HG02623 (cell line): ENCODE data around the gene SMIM44.
"Not testable (repeated sequence)": the region's sequence is repeated elsewhere in the genome, so short reads cannot be mapped to it uniquely, and the experiment has no call there.

ENCODE experiments used
- ATAC-seq: cut with Tn5 transposase; IDR thresholded peaks from one replicate; pipeline ENCODE4 v1.9.1; 2021; ENCODE audit warnings: moderate library complexity; ENCODE audit not compliant: unreplicated experiment

Gene SMIM44

GRCh38 chr19:3518255-3518654 is 35.0 kb upstream of the SMIM44 start:
- no peak for ATAC-seq

GRCh38 chr19:3517638-3518037 is 34.4 kb upstream of the SMIM44 start:
- ATAC-seq: no peak

- ATAC-seq: no peak
These were observed 33.5 kb upstream of the SMIM44 start for GRCh38 chr19:3516675-3517207.

GRCh38 chr19:3515891-3516422 is 32.7 kb upstream of the SMIM44 start:
- no peak for ATAC-seq

- no peak for ATAC-seq
These were observed 31.7 kb upstream of the SMIM44 start for GRCh38 chr19:3514930-3515329.

- no peak for ATAC-seq
These were observed 30.2 kb upstream of the SMIM44 start for GRCh38 chr19:3513229-3514140.

GRCh38 chr19:3512562-3513228 is 29.5 kb upstream of the SMIM44 start:
- no peak for ATAC-seq

- ATAC-seq: no peak
These were observed 28.4 kb upstream of the SMIM44 start for GRCh38 chr19:3511506-3512251.

GRCh38 chr19:3510727-3511126 is 27.5 kb upstream of the SMIM44 start:
- no peak for ATAC-seq

GRCh38 chr19:3509566-3509989 is 26.3 kb upstream of the SMIM44 start:
- no peak for ATAC-seq

GRCh38 chr19:3508771-3509535 is 25.7 kb upstream of the SMIM44 start:
- ATAC-seq: no peak

- not testable (repeated sequence) for ATAC-seq
These were observed 24.9 kb upstream of the SMIM44 start for GRCh38 chr19:3508121-3508661.

GRCh38 chr19:3507371-3508120 is 24.3 kb upstream of the SMIM44 start:
- ATAC-seq: no peak

GRCh38 chr19:3506384-3507340 is 23.4 kb upstream of the SMIM44 start:
- ATAC-seq: no peak

- ATAC-seq: peak; percentile 88
These were observed 22.6 kb upstream of the SMIM44 start, which contains the start of gene FZR1 for GRCh38 chr19:3505598-3506383. FZR1 (plus strand) TSS chr19:3506311; CDS start chr19:3522990, 16,679 bp downstream.

GRCh38 chr19:3504735-3505134 is 21.5 kb upstream of the SMIM44 start:
- ATAC-seq: no peak

- no peak for ATAC-seq
These were observed 19.9 kb upstream of the SMIM44 start for GRCh38 chr19:3503036-3503572.
